Activated CD4-positive, CD25-positive, alpha-beta regulatory T cell treated with anti-CD3 and anti-CD28 coated beads, Interleukin-2, amount 50 U/mL, for 16 hours (primary cell): Measurements from ENCODE around the gene NUDT4.
"Not testable (repeated sequence)": the region's sequence is repeated elsewhere in the genome, so short reads cannot be mapped to it uniquely, and the experiment has no call there.

Experiments used
- DNase-seq: peaks from one replicate; pipeline ENCODE4 v3.0.0-alpha.2; 2020; ENCODE audit warnings: low read depth, low spot score

NUDT4 gene

DNA sequence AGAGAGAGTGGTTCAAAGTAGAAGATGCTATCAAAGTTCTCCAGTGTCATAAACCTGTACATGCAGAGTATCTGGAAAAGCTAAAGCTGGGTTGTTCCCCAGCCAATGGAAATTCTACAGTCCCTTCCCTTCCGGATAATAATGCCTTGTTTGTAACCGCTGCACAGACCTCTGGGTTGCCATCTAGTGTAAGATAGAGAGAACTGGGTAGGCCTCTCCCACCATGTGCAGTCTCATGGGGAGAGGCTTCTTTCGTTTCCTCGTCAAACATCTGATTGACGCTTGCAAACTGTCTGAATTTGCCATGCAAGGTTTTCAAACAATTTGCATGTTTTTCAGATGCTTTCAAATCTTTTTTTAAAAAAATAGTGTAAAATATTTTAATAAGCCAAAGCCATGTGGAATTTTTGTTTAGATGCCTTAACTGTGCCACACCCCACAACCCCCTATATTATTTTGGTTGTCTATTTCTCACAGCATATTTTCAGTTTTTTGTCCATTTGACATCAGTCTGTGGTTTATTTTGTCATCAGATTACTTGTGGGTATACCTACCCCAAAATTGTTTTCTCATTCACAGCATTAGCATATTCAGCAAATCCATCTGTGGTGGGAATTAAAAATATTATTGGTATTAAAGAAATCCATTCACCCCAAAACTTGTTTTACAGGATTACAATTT is 21.6 kb downstream of the NUDT4 start:
- DNase-seq, result not testable (repeated sequence)

DNA sequence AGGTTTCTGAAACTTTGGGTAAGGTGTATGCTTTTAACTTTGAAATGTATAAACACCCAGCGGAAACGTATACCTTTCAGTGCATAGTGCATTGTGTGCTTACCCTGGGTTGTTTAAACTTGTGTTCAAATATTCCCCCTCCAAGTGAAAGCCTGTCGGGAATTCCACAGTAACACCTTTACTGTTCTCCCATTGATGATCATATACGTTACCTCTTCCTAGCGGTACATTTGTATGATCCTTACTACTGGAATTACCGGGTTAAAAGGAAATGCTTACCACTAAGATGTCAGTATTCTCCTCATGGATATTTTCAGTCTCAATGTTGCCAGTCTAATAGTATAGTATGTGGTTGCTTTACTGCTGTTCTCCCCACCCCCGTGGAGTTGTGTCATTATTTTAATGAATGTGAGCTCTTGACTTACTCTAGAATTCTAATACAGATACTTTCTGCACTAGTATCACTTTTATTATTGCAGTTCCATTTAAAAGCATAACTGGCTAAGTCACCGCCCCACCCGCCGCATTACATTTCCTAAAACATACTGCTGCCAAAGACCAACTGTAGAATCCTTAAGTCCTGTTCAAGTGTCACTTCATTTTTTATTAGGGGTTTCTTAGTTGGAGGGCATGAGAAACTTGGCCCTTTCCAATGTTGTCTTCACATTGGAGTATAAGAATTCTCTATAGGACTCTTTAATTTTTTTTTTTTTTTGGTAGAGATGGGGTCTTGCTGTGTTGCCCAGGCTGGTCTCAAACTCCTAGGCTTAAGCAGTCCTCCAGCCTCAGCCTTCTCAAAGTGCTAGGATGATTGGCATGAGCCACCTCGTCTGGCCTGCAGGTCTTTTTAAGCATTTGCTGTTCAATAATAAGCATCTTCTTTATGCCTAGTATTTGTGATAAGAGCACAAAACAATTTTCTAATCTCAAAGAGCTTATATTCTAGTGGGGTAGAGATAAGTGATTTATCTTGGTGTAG is 24.9 kb downstream of the NUDT4 start:
- no peak for DNase-seq

DNA sequence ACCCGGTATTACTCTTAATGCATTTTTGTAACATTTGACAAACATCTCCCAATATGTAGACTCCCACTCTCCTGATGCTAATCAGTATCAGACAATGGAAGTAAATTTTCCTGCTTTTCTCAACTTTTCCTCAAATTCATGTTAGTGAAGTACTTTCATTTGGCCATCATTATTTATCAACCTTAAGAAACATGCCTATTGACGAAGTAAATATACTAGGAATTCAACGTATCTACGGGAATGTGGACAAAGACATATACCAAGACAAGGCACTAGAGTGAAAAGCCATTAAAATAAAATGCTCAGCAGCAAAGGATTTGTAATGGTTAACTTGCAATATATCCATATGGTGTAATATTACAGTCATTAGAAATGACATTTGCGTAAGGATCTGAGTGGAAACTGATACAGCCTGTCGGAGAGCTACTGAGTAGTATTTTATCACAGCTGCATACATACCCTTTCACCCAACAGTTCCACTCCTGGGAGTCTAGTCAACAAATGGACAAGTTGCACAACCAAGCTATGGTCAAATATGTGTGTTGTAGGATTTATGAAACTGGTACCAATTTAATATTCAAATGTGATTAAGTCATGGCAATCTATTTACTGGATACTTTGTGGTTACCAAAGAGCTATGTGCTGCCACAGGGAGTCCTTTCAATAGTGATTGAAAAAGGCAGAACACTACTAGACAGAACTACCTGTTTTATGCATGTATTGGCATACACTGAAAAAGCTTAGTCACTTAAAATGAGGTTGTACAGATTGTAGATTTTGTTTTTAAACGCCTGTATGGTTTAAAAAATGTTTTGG is 26.5 kb downstream of the NUDT4 start:
- no peak for DNase-seq

DNA sequence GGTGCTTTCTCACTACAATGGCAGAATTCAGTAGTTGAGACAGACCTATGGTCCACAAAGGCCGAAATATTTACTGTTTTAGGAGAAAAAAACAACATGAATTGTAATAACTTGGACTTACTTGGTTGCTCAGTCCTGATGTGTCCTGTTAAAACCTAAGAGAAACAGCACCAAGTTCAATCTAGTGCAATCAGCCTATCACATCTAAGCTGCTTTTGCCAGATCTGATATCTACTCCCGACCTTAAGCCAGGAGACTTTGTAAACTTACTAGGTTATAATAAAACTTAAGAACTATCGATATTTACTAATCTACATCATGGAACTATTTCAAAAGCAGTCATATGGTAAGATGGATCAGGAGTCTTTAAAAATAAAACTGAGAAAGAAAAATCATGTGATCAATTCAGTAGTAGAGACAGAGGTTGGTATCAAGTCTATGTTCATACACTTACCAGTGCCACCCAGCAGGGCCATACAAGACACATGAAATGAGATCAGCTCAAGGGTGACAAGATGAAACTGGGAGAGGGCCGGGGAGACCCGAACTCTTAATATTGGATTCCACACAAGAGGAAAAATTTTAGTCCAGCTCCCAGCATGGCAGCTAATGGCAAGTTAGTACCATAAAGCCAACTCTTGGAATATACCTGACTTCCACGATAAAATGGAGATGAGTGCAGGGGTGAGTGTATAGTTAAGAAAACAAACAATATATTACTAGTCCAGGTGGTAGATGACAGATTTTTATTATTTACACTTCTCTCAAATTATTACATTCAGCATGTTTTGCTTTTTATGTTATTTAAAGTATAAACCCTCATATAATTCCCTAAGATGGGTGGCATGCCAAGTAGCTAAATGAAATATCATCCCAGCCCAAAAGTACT is 27.5 kb downstream of the NUDT4 start:
- DNase-seq, result no peak

DNA sequence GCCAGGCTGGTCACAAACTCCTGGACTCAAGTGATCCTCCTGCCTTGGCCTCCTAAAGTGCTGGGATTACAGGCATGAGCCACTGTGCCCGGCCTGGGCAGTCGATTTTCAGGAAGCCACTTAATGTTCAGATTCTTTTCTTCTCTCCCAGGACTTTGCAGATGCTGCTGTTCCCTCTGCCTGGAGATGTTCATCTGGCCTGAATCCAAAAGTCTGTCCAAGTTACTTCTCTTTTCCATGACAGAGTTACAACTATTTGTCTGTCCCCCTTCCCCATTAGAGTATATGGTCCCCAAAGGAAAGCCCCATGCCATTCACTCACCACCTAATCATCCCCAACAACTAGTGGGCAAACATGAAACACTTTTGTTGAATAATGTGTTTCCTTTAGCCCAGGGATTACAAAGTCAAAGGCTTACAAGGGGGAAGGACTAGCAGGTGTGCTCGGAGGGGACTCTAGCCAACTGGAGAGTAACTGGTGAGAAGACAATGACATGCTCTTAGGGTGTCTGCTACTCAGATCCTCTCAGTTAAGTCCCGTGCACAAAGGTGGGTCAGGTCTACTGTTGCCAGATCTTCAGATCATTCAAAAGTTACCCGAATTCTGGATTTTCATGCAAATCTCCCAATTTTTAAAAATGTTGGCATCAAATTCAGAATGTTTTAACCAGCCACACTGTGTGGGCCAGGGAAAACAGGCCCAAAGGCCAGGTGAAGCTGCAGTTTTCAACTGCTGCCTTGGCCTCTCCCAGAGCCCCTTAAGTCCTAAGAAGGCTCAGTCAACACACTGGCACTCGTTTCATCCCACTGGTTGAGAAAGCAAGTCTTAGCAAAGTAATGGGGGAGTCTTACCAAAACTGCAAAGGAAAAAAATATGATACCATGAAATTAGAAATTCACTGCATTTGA is 29.6 kb downstream of the NUDT4 start:
- no peak for DNase-seq

- no peak for DNase-seq
These were observed 30.2 kb downstream of the NUDT4 start for GRCh38 chr12:93407963-93408283.

DNA sequence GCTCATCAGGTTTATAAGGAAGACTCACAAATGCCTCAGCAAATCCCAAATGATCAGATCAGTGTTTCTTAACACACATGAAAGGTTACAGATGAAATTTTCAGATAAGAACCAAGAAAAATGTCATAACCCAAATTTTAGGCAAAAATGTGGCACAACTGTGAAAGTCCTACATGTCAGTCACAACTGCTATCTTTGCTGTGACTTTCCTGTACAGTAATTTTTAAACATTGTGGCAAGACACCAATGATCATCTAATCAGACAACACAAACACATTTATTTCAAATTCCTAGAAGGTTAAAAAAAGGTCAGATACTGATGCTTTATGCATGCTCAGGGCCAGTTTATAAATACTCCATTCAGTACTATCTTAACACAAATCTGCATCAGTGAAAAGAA is 31.1 kb downstream of the NUDT4 start:
- DNase-seq, result no peak

DNA sequence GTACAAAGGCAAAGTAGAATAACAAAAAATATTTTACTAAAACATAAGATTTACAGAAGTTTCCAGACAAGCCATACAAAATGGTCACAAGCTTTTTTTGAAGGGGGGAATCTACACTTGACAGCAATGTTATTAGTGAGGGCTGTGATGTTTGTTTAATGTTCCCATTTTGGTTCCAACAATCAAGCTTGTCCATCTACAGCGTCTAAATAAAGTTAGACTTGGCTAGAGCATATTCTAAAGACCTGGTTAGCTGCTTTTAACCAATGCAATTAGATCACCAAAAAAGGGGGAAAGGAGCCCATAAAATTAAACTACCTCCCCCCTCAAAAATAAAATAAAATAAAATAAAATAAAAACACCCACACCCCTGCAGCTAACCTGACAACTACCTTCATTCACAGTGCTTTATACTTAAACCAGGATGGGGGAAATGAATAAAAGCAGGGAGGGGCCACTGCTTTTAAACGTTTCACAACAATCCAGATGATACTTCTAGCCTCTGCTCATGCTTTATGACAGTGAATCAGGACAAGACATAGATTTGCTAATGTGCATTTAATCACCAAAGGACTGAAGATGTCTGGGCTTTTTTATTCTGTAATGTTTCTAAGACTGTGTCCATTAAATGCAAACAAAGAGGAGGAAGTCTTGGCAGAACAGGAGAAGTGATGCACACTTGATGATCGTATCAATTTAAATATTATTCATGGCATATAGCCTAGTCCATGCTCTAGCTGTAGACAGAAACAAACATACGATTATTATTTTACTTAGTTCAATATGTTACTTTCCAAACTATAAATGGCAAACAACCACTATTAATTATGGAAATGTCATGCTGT is 31.8 kb downstream of the NUDT4 start:
- not testable (repeated sequence) for DNase-seq

GRCh38 chr12:93411060-93411459 is 33.3 kb downstream of the NUDT4 start:
- not testable (repeated sequence) for DNase-seq

GRCh38 chr12:93412396-93412795 is 34.7 kb downstream of the NUDT4 start:
- not testable (repeated sequence) for DNase-seq

DNA sequence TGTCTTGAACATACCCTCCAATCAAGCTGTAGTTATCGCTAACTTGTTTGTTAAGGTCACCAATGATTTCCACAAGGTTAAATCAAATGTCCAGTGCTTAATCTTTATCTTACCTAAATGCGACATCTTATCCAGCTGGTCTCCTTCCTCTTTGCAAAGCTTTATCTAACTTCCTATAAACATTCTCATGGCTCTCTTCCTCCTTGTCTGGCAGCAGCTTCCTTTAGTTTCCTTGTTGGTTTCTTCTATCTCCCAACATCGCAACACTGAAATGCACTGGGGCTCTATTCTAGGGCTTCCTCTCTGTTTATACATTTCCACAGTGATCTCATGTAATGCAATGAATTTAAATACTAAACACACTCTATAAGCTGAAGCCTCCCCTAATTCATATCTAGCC is 35.3 kb downstream of the NUDT4 start:
- no peak for DNase-seq

- no peak for DNase-seq
These were observed 38.2 kb downstream of the NUDT4 start for GRCh38 chr12:93415723-93416464.

DNA sequence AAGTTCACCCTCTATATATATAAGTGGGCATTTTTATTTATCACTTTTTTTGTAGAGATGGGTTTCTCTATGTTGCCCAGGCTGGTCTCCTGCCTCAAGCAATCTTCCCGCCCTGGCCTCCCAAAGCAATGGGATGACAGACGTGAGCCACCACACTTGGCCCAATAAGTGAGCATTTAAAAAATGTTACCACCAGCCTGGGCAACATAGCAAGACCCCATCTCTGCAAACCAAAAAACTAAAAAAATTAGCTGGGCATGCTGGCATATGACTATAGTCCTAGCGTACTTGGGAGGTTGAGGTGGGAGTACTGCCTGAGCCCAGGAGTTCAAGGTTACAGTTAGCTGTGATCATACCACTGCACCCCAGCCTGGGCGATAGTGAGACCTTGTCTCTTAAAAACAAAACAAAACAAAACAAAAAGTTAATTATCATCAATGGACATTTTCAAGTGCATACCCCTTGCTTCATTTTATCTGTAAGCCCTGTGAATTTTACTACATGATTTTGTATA is 40.3 kb downstream of the NUDT4 start:
- no peak for DNase-seq

GRCh38 chr12:93419388-93420034 is 41.8 kb downstream of the NUDT4 start:
- no peak for DNase-seq

DNA sequence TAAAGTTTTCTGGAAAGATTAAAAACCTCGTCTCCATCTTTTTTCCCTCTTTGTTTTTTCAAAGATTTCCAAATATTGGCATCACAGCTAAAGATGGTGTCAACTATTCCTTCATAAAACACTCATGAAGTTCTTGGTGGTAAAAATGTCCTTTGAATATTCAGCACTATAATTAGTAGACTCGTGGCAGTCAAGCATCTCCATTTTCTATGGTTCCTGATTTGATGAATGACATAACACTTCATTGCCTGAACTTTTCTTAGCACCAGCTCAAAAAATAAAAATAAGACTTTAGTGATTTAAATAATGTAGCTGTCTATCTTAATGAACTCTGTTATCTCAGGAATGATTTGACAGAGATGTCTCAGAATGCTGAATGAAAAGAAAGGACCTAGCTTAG is 44.3 kb downstream of the NUDT4 start:
- DNase-seq, result no peak

DNA sequence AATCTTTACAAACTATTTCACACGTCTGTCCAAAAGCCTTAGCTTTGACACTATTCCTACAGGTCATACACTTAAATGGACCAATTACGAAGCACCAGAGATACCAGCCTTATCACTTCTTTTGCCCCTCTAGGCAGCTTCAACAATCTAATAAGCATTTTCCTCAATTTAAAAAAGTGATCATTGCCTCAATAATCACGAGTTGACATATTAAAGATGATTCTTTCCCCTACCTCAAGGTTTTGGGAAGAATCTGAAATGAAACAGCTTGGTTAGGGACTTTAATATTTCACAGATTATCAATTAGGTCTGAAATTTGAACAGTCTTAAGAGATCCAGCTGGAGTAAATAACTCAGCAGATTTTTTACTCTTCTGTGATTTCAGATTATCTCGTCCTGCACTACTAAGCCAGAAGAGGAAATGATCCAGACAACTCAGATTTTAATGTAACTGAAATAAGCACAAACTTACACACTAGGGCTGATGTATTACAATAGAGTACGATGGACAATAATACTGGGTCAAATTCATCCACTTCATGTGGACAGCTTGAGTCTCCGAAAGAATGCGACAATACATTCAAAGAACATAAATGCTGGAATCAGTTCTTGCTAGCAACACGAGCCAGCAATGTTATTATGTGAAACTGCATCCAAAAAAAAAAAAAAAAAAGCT is 48.1 kb downstream of the NUDT4 start:
- no peak for DNase-seq

GRCh38 chr12:93426412-93426805 is 48.7 kb downstream of the NUDT4 start:
- no peak for DNase-seq
